DLD1 (cell line): Measurements from ENCODE around the gene TPGS1.
"Not testable (repeated sequence)": the region's sequence is repeated elsewhere in the genome, so short reads cannot be mapped to it uniquely, and the experiment has no call there.

Source experiments
- in situ Hi-C: cut with HindIII; loops from 2 replicates; pipeline ENCODE4 v1.10.0; 2017; ENCODE audit warnings: low sequenced_read_pairs

Gene TPGS1

GRCh38 chr19:474126-475078 lies 32.9 kb upstream of the TPGS1 start:
- in situ Hi-C loops, result no loop called here

- in situ Hi-C loops, result no loop called here
Measured at GRCh38 chr19:475360-475759, 31.9 kb upstream of the TPGS1 start.

DNA sequence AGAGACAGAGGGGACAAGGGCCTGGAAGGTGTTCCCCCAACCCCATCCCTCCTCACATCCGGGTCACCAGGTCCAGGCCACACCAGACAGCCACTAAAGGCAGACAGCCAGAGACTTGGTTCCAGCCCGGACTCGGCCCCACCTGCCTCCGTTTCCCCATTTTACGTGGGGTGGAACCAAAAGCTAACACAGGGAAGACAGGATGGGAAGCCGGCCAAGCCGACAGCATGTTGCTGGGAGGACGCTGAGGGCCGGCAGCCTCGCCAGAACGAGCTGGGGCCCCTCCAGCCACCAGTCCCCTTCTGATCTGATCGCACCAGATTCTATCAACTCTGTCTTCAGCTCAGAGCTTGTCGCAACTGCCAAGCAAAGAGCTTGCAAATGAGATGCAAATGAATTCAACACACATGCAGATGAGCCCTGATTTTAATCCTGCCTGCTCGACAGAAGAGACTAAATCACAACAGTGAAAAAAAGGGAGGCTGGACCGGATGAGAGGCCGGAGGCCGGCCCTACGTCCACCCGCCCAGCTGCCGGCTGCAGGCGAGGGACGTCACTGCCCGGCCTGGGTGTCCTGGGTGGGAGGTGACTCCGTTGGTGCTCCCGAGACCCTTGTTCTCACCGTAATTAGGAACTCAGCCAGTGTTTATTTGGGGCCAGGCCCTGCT lies 28.9 kb upstream of the TPGS1 start:
- in situ Hi-C loops, result no loop called here

GRCh38 chr19:478976-479375 lies 28.3 kb upstream of the TPGS1 start:
- in situ Hi-C loops, result no loop called here

- in situ Hi-C loops, result no loop called here
Measured at GRCh38 chr19:480016-480855, 27.1 kb upstream of the TPGS1 start.

DNA sequence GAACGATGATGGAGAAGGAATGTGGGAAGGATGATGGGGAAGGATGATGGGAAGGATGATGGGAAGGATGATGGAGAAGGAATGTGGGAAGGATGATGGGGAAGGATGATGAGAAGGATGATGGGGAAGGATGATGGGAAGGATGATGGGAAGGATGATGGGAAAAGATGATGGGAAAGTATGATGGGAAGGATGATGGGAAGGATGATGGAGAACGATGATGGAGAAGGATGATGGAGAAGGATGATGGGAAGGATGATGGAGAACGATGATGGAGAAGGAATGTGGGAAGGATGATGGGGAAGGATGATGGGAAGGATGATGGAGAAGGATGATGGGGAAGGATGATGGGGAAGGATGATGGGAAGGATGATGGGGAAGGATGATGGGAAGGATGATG lies 26.2 kb upstream of the TPGS1 start:
- in situ Hi-C loops, result not testable (repeated sequence)

DNA sequence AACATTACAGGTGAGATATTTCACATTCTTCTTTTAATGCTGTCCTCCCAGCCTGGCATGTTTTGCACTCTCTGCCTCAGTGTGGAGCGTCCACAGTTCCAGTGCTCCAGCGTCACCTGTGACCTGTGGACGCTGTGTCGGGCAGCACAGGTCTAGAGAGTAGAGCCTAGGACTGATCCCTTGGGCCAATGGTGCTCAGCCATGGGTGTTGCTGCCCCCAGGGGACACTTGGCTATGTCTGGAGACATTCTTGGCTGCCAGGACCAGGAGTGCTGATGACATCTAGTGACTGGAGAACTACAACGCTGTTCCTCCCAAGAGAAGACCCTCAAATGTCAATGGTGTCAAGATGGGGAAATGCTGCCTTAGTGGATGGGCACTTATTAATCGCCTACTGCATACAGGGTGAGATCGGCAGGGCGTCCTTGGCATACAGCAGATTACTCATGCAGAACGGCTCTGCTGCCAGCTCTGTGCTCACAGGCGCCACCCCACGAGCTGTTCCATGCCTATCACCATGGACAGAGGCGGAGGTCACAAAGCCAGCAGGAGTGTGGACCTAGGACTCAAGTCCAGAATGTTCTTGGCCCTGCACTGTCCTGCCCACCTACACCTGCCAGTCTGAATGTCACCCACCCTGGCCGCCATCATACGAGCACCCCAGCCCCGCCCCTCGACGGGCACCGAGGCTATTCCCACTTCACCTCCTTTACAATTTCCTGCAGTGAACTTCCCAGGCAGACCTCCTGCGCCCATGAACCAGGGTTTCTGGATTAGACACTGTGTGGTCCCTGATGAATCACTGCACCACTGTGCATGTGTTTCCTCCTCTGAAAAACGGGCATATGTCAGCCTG lies 24.9 kb upstream of the TPGS1 start:
- in situ Hi-C loops, result no loop called here

- in situ Hi-C loops, result no loop called here
Measured at GRCh38 chr19:483332-484072, 23.8 kb upstream of the TPGS1 start.

- in situ Hi-C loops, result no loop called here
Measured at GRCh38 chr19:484494-484893, 22.8 kb upstream of the TPGS1 start.

DNA sequence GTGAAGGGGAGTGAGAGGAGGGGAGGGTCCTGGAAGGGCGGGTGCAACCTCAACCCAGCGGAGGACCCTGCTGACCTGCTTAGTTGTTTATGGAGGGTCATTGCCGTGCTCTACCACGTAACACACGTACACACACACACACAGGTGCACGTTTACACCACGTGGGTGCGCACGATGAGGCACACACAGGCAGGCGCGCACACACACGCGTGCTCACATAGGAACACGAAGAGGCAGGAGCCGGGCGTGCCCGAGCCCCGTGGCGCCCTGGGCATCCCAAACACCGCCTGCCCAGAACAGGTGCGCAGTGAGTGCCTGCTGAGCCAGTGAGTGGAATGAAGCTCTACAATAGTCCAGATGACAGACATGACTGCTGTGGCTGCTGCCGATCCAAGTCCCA lies 22.2 kb upstream of the TPGS1 start:
- in situ Hi-C loops, result no loop called here

GRCh38 chr19:485583-486236 lies 21.6 kb upstream of the TPGS1 start:
- in situ Hi-C loops, result no loop called here

GRCh38 chr19:488505-489417 lies 18.5 kb upstream of the TPGS1 start:
- in situ Hi-C loops, result no loop called here

GRCh38 chr19:489418-490196 lies 17.7 kb upstream of the TPGS1 start:
- in situ Hi-C loops, result no loop called here

- in situ Hi-C loops, result no loop called here
Measured at GRCh38 chr19:491146-491741, 16.1 kb upstream of the TPGS1 start.

- in situ Hi-C loops, result no loop called here
Measured at GRCh38 chr19:492091-492531, 15.2 kb upstream of the TPGS1 start.

DNA sequence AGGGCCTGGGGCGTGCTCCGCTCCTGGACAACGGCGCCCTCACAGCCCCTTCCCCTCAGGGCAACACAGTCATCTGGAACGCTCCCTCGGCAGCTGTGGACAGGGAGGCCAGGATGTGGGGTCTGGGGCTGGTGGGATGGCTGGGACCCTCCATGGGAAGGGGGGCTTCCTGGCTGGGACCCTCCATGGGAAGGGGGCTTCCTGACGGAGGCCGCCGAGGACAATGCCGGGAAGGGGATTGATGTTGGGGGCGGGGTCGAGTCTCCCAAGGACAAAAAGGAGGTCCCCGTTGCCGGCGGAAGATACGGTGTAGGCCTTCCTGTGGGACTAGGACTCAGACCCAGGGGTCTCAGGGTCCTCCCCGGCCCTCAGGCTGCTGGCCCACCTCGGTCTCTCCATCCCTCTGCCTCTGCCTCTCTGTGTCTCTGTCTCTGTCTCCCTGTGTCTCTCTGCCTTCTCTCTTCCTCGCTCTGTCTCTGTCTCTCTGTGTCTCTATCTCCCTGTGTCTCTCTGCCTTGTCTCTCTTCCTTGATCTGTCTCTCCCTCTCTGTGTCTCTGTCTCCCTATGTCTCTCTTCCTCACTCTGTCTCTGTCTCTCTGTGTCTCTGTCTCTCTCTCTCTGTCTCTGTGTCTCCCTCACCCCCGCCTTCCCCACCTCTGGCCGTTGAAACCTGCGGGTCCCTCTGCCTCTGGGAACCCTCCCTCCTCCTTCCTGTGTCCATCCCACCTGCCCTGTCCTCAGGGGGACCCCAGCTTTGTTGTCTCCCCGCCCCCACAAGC lies 13.7 kb upstream of the TPGS1 start:
- in situ Hi-C loops, result no loop called here
